ENCODE data around the gene CPNE2. TPM values are rescaled to one million over a fixed set of nuclear protein-coding genes. Genes with fewer than 3 reads are reported as not detected.
"Not testable (repeated sequence)": the region's sequence is repeated elsewhere in the genome, so short reads cannot be mapped to it uniquely, and the experiment has no call there.

CPNE2 gene
- total RNA-seq = 40.6 TPM

DNA sequence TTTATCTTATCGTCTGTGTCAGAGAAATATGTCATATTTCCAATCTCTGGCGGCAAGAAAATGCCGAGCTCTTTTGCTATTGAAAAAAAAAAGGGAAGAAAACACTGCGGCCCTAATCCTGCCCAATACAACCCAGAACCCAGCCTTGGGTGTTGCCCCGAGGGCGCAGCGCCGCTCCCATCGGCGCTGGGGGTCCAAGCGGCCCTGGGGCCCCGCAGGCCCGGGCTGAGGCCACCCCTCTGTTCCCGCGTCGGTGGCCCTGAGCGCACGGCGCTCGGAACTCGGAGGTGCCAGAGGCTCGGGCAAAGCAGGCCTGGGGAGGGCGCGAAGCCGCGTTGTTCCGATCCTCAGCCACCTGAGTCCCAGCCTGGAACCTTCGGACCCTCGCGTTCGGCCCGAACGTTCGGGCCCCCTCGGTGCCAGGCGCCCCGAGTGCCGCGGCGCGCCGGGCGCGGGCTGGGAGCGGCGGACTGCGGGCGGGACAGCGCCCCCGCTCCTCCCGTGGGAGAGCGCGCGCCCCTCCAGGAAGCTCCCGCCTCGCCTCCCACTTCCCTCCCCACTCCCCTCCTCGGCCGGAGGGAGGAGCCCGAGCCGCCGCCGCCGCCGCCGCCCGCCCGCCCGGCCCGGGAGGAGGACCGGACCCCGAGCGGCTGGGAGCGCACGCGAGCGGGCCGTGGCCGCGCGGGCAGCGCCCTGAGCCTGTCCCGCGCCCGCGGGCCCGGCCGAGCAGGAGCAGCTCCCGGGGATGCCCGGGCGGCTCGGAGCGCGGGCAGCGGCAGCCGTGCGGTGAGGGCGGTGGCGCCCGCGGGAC is at the start of gene CPNE2:
Gene CPNE2 (plus strand): TSS at position 609 of the 811 bp plus-strand sequence. CDS start 18,160 bp downstream, outside the sequence.
- DNase-seq = peak; percentile 53

DNA sequence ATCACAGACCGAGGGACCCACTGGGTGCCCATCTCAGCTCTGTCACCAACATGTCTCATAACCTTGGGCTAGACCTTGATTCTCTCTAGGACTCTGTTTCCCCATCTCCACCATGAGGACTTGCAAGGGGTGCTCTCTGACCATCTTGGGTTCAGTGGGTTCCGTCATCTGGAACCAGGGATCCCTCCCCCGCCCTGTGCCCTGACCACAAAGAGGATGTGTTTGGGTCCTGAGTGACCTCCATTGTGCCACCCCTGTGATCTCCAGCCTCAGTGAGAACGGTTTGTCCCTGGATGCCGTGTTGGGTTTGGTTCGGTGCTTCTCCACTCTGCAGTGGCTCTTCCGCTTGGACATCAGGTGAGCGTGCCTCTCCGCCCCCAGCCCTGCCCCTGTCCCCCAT is 49.1 kb upstream of the CPNE2 start:
- DNase-seq = no peak

DNA sequence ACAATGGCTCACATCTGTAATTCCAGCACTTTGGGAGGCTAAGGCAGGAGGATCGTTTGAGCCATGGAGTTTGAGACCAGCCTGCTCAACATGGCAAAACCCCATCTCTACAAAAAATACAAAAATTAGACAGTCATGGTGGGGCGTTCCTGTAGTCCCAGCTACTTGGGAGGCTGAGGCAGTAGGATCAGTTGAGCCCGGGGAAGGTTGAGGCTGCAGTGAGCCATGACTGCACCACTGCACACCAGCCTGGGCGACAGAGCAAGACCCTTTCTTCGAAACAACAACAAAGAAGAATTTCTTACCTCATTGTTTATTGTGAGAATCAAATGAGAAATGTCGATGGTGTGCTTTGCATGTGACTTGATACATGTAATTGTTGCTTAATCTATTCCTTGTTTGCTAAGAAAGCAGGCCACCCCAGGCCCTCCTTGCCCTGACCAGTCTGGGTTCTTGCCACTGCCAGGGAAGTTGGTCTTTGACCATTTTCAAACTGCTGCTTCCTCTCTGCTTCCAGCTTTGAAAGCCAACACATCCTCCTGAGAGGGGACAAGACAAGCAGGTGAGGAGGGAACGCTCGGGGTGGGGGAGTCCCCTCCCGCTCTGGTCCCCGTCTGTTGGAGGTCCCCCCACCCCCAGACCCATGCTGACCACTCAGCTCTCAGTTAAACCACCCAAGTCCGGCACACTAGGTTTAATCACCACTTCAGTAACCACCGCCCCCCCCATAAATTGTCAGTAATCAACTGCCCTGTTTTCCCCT is 47.3 kb upstream of the CPNE2 start:
- DNase-seq = no peak

DNA sequence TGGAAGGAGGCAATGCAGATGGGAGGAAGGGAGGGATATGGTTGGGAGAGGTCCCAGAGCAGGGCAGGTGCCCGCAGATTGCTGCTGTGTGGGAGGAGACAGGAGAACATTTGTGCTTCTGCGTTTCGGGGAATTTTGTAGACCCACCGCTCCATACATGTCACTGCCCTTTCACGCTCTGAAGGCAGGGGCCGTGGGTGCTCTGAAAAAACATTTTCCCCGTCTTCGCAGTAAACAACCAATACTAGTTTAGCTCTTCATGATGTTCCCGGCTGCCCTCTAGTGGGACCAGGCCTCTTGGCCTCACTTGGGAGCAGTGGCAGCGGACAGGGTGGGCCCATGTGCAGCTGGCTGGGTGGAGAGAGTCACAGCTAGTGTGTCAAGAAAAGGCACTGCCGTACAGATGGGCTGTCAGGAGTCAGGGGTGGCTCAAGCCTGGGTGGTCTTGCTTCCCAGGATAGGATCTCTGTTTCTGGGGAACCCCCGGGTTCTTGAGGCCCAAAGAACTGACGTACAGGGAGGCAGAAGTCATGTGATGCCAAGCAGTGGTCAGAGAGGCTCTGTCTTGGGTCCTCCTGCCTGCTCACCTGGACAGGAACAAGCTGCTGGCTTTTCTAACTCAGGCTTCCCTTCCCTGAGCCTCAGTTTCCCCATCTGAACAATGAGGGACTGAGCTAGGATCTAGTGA is 46.5 kb upstream of the CPNE2 start:
- peak; percentile 3 for DNase-seq

DNA sequence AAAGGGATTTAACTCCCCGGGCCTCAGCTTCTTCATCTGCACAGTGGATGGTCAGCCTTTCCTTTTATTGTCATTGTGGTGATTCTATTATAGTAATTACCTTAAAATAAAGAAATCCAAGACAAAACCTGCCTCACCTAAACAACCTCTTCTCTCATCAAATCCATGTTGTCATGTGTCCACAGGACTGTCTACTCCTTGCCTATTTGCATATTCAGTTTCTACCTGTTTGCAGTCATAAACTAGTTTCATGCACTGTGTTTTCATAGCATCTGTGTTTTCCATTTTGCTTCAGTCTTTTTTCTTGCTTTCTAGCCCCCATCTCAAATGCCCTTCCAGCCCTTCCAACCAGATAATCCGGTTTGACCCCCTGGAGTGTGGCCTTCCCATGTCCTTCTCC is 44.3 kb upstream of the CPNE2 start:
- DNase-seq = no peak

DNA sequence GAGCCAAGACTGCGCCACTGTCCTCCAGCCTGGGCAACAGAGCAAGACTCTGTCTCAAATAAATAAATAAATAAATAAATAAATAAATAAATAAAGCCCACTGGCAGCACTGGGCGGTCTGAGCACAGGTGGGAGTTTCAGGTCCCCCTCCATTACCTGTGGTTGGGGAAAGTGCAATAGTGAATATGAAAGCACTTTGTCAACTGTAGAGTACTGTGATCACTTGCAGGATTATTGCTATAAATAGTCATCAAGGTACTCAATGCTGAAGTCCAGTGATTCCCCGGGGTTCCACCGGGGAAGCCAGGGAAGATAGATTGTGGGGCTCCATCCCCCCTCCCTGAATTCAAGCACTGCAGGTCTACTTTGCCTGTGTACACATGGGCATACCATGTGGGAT is 42.7 kb upstream of the CPNE2 start:
- no peak for DNase-seq

DNA sequence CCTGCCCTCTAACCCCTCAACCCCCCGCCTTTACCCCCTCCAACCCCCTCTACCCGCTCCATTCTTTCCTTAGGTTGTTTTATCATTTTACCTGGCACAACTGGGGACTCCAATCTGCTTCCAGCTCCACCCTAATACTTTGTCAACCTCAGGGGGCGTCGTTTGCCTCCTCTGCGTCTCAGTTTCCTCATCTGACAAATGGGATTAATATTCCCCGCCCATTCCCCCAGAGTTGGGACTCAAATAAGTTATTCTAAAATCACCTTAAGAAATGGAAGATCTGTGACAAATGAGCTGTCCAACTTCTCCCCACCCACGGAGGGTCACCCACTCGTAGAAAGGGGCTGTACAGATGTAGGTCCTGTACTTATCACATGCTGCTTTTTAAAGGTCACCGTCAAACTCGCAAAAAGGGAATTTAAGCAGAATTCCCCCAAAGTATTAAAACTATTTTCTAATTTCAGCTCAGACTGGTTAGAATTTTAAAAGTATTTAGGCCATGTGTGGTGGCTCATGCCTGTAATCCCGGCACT is 40.6 kb upstream of the CPNE2 start:
- DNase-seq = no peak

DNA sequence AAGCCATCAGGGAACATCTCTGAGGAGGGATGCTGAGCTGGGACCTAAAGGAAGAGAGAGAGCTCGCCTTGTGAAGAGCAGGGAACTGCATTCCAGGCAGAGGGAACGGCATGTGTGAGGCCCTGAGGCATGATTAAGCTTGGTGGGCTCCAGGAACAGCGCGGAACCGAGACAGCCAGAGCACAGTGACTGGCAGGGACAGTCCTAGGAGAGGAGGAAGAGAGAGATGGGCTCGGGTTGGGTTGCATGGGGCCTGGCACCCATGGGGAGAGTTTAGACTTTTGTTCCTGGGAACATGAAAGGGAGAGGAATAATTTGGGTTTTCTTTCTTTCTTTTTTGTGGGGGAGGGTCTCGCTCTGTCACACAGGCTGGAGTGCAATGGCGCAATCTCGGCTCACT is 39.2 kb upstream of the CPNE2 start:
- no peak for DNase-seq

DNA sequence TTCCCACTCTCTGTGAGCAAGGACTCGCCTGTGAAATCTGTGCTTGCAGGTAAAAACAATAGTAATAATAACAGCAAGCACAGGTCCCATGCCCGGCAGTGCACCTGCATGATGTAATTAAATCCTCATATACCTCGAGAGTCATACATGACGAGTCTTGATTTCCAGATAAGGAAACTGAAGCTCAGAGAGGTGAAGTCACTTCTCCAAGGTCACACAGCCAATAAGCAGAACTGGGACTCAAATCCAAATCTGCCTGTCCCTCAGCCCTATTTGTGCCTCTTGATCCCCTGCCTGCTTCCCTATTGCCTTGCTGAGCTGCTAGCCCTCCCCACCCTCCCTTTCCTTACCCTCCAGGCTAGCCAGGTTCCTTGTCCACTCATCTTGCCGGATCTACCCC is 38.0 kb upstream of the CPNE2 start:
- DNase-seq = no peak

DNA sequence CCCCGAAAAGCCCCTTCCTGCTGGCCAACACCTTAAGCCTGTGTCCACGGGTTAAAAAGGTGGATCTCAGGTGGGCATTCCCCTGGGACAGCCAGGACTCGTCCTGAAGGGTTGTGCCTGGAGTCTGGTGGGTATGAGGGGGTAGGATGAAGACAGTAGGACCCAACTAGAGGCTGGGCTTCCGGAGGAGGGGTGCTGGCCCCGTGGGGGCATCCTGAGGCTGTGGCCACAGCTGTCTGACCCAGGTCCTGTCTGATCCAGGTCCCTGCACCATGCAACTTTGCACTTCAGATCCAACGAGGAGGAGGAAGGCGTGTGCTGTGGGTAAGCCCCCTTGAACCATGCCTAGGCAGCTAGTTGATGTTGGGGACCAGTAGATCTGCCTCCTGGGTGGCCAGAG is 37.6 kb upstream of the CPNE2 start:
- no peak for DNase-seq

DNA sequence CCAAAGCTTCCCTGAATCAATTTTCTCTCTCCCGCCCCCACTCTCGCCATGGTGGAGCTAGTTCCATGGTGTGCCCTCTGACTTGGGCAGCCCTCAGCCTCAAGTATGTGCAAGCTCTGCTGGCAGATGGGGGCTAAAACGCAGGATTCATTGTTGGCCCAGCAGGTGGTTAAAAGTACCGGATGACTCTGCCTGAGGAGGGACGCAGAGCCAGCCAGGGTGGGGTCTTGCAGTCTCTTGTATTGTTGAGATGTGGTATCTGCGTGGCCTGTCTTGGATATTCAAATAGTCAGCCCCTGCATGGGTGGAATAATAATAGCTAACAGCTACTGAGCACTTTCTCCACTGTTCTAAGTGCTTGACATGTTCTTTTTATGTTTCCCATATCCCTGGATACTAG is 36.7 kb upstream of the CPNE2 start:
- DNase-seq = no peak

DNA sequence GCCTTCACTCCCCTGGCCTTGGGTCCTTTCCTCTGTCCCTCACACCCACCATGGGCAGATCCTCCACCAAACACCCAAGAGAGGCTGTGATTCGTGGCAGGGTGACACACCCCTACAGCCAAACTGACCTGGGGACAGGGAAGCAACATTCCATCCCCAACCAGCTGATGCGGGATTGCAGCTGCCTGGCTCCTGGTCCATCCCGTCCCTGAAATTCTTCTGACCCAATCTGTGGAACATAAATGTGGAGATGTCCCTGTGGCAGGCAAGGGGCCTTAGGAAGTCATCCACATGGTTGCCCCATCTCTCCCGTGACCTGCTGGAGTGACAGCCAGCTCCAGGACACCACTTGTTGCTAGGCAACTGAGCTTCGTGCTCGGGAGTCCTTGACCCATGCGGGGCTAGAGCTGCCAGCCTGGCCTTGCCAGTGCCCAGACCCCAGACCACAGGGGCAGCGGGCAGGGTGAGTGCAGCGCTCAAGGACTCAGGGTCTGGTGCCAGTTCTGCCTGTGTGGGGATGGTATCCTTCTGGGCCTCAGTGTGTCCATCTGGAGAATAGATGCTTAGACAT is 34.0 kb upstream of the CPNE2 start:
- DNase-seq = no peak

DNA sequence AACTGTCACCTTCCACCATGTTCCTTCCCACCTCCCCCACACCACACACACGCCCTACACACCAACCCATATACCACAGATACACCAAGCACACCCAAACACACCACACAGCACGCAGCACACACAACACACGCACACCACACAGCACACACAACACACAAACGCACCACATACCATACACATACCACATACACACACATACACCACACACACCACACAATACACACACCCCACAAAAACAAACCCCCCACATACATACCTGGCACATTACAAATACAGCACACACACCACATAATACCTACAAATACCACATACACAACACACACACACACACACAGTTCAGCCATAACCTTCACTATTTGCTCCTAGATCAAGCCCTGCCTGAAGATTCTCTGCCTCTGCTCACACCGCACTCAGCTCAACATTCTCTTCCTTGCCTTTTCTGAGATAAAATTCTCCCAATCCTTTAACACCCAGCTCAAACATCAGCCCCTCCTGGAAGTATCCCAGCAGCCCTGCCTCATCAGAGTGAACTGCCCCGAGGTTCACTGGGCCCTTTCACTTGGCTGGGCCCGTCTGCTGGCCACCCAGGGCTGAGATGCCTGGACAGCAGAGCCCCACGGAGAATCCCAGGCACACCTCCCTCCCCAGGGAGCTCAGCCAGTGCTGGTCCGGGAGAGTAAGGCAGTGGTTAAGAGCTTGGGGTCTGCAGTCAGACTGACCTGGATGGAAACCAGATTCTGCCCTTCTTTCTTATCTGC is 31.9 kb upstream of the CPNE2 start:
- DNase-seq = no peak

DNA sequence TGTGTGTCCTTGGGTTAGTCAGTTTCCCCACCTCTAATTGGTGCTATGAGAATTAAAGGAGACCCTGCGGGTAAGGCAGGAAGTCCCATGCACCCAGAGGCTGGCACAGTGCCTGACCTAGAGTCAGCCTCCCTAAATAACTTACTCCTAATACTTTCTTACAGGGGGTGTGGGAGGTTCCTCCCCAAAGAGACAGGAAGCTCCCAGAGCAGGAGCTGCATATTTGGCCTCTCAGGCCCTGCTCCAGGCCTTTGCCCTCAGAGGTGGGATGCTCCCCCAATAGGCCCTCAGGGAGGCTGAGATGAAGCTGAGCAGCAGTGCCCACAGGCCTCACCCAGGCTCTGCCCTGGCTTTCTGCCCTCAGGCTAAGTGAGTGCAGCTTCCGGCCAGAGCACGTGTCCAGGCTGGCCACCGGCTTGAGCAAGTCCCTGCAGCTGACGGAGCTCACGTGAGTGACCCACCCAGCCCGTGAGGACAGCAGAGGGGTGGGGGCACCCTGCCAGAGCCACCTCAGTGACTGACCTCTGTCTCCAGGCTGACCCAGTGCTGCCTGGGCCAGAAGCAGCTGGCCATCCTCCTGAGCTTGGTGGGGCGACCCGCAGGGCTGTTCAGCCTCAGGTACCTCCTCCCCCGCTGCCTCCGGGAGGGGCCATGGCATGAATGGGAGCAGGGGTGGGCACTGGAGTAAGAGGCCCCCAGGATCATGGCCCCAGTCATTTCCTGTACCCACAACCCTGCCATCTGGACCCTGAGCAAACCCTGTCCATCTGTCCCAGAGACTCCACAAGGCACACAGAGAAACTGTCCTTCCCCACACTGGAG is 31.1 kb upstream of the CPNE2 start:
- DNase-seq = no peak

DNA sequence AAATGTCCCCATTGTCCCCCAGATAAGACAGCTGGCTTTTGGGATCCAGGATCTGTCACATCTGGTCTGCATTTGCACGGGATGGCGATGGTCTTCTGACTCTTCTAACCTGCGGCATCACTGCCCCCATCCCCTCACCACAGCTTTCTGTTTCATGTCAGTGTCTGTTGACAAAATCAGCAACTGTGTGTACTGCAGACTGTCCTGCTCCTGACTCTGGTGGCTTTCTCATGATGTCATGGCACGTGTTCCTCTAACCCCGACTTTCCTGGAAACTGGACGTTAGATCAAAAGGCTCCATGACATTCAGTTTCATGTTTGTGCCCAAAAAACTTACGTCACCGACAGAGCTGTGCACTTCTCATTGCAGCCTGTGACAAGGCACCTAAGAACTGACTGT is 30.1 kb upstream of the CPNE2 start:
- no peak for DNase-seq

DNA sequence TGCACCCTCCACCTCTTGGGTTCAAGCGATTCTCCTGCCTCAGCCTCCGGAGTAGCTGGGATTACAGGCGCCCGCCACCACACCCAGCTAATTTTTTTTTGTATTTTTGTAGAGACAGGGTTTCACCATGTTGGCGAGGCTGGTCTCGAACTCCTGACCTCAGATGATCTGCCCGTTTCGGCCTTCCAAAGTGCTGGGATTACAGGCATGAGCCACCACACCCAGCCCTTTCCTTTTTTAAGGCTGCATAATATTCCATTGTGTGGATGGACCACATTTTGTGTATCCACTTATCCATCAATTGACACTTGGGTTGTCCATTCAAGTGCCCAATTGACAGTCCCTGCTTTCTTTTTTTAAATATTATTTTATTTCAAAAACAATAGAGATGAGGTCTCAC is 29.2 kb upstream of the CPNE2 start:
- not testable (repeated sequence) for DNase-seq

DNA sequence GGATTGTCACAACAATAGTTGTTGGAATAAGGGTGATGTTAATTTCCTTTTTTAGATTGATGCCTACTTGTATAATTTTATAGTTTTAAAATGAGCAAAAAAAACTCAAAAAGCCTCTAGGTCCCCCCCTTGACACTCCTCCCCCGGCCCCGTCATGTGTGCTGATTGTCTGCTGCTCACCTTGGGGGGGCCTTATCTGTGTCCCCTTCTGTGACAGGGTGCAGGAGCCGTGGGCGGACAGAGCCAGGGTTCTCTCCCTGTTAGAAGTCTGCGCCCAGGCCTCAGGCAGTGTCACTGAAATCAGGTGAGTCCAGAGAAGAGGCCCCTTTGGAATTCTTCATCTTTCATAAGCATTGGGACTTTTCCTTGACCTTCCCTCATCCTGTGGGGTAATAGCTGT is 27.4 kb upstream of the CPNE2 start:
- DNase-seq = no peak

DNA sequence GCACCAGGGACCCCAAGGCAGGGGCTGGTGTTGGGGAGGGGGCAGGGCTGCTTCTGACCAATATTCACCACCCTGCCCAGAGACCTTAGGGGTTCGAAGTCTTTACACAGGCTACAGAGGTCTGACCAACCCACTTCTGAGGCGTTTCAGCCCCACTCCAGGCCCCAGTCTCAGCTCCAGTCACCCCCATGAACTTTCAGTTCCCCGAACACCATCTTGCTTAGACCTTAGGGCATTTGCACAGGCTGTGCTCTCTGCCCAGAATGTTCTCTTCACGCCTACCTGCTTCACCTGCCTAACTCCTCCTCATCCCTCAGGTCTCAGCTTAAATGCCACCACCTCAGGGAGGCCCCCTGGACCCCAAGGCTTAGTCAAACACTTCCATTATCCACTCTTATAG is 25.8 kb upstream of the CPNE2 start:
- no peak for DNase-seq

DNA sequence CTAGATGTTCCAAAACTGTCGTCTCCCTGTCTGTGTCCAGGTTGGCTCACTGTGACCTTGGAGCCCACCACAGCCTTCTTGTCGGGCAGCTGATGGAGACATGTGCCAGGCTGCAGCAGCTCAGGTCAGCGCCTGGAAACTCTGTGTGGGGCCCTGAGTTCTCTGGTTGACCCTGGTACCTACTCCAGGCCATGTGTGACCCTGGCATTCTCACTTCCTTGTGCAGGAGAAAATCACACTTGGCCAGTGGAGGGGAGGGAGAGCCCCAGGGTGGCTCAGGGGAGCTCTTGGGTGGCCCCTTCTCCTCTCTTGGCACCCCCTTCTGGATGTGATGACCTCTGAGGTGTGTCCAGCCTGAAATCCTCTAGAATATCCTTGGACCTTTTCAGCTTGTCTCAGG is 25.0 kb upstream of the CPNE2 start:
- no peak for DNase-seq

DNA sequence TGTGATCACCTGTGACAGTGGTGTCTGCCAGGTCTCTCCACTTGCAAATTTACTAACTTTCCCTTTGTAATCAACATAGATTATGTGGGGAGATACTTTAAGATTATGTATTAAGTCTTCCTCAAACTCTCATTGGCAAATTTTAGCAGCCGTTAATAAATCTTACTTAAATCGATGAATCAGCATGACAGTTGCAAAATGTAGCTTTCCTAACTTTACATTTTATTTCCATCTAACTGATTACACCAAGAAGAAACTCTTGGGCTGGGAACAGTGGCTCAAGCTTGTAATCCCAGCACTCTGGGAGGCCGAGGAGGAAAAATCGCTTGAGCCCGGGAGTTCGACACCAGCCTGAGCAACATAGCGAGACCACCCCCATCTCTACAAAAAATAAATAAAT is 23.3 kb upstream of the CPNE2 start:
- DNase-seq = no peak
